Activated CD4-positive, alpha-beta T cell treated with anti-CD3 and anti-CD28 coated beads, Interleukin-2, amount 50 U/mL, for 24 hours (primary cell): Measurements from ENCODE around the gene UBE2F.
A peak's percentile ranks its signal among the peaks of the same experiment; 100 is the strongest.
"Not testable (repeated sequence)": the region's sequence is repeated elsewhere in the genome, so short reads cannot be mapped to it uniquely, and the experiment has no call there.

Source experiments
- DNase-seq, 2 donors: peaks; one replicate each; pipeline ENCODE4 v3.0.0-alpha.2; 2020; ENCODE audit warnings: low read depth in 1 of 2, low spot score in 1 of 2

UBE2F gene

GRCh38 chr2:238015705-238016104 is 48.9 kb downstream of the UBE2F start:
- no peak for DNase-seq

GRCh38 chr2:238016526-238016925 is 49.7 kb downstream of the UBE2F start:
- no peak for DNase-seq

GRCh38 chr2:238019962-238020361 is 53.1 kb downstream of the UBE2F start:
- DNase-seq, result no peak

DNA sequence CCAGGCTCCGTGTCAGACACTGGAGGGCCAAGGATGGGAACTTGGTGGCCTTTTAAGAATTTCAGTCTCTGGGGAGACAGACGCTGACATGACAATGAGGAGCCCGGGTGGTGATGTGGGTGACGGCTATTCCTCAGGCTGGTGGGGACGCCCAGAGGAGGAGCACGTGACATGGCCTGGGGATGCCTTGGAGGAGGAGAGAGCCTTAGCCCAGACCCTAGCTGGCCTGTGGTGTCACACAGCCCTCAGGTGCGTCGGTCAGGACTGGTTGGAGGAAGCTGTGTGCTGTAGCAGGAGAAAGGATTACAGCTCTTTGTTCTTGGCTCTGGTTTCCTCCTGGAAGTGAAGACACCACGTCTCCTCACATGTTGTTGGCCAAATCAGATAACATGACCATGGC is 54.0 kb downstream of the UBE2F start:
- DNase-seq, result no peak

DNA sequence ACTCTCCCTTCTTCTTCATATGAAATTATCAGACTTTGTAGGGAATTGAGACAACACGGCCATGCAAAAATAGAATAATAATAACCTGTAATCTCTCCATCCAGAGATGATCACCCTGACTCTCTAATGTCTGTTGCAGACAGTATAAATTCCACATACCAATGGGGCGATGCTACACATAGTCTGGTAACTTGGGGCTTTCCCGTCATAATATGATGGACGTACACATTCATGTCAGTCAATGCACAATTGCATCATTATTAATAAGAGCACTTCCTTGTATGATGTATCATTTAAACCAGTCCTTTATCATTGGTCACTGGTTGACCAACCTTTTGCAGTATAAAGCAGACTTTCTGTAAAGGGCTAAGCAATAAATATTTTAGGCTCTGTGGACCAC is 54.5 kb downstream of the UBE2F start:
- no peak for DNase-seq

DNA sequence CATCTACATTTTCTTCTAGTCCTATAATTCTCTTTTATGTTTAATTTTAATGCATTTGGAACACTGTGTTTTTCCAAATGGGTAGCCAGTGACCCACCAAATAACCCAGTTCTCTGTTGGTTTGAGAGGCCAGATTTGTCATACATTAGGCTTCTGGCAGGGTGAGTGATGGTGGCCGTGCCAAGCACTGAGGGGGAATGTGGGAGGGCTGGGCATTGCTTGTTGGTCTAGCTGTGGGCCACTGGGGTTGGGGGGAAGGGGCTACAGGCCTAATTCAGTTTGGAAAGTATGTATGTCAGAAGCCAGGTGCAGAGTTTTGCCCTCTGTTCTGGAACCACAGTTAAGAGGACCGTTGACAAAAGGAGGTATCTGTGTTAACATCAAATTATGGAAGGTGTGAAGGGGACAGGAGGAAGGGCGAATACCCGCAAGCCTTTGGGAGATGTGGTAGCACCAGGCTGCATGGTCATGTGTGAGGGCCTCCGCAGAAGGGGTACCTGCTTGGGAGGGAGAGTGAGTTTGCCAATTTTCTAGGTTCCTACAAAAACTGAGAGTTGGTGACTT is 55.9 kb downstream of the UBE2F start:
- DNase-seq, result no peak

DNA sequence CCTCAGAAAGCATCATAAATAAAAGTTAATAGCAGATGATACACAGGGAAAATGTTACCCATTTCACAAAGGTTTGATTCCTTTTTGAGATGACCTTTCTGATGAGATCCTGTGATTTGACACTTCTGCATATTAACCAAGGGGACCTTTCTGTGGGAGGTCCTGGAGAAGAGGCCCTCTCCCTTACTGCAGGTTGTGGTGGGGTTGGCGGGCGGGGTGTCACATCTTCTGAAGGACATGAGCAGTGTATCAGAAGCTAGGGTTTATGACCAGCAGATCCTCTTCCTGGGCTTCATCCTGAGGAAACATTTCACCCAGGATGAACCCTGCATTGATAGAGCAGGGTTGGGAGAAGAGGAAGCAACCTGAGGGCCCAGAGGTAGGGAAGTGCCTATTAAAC is 56.8 kb downstream of the UBE2F start:
- DNase-seq, result no peak

GRCh38 chr2:238024986-238025385 is 58.2 kb downstream of the UBE2F start:
- DNase-seq, result peak in 1 of 2 donors; percentile 33

DNA sequence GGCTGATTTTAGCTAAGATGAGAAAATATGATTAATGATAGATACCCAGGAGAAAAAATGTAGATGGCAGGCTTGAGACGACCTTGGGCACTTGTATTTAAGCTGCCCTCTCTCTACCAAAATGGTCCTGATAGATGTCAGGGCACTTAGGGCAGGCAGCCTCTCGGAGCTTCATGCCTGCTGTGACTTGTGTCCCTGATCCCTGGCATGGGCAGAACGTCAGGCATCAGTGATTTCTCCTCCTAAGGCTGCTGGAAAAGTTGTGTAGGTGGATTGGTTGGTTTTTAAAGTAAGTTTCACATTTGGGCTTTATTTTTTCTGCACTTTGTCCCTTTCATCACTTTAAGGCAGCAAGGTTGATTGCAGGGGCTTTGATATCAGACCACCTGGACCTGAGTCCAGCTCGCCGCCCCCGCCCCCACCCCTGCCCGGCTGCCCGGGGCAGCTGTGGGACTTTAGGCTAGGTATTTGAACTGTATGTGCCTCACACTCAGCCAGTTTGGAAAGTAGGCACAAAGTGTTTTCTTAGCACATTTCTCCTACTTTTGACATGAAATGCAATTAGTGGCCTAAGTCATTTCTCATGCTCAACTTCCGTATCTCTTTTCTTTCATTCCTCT is 59.0 kb downstream of the UBE2F start:
- DNase-seq, result no peak

DNA sequence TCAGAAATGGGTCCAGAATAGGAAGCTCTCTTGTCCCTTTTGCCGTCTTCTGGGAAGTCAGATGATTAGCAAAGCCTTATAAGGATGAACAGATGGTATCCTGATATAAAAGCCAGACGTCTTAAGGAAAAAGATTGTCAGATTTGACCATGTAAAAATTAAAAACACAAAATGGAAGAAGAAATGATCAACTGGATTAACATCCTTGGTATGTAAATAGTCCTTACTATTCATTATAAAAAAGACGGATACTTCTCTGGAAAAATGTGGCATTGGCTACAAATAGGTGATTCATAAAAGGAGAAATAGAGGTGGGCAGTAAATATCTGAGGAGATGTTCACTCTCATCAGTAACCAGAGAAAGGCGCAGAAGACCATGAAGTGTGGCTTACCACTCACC is 60.2 kb downstream of the UBE2F start:
- DNase-seq, result no peak

GRCh38 chr2:238027591-238028415 is 61.0 kb downstream of the UBE2F start:
- no peak for DNase-seq

DNA sequence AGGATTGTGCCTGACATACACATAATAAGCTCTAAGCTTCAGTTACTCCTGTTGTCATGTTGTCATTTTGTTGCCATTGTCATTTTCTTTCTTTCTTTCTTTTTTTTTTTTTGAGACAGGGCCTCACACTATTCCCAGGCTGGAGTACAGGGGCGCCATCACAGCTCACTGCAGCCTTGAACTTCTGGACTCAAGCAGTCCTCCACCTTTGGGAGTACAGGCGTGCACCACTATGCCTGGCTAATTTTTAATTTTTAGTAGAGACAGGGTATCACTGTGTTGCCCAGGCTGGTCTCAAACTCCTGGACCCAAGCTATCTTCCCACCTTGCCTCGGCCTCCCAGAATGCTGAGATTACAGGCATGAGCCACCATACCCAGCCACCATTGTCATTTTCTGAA is 63.0 kb downstream of the UBE2F start:
- DNase-seq, result no peak

DNA sequence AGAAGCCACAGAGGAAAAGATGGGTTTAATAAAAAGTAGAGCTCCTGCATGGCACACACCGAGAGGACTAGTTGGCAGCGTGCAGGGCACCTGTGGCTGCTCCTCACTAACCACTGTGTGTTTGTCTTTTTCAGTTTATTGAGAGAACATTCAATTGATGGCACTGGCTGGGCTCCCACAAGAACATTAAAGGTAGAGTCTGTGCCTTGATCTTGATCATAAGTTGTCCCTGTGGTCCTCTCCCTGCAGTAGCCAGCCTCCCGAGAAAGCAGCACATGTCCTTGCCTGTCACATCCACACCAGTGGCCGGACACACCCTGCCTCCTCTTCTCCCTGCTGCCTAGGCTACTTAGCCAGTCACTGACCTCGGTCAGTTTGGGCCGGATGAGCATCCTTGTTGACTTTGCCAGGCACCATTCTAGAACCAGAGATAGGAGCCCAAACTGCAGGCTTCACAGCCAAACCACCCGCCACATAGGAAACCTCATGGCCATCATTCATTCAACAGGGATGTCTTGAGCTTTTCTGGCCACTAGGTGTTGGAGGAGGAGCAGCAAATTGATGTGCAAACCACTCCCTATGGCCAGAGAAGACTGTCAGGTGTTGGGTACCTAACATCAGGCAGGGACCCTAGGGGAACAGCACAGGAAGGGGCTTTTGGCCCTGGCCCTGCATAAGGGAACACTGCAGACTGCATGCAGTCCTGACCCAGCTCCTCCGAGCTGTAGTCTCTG is 63.8 kb downstream of the UBE2F start:
- no peak for DNase-seq

DNA sequence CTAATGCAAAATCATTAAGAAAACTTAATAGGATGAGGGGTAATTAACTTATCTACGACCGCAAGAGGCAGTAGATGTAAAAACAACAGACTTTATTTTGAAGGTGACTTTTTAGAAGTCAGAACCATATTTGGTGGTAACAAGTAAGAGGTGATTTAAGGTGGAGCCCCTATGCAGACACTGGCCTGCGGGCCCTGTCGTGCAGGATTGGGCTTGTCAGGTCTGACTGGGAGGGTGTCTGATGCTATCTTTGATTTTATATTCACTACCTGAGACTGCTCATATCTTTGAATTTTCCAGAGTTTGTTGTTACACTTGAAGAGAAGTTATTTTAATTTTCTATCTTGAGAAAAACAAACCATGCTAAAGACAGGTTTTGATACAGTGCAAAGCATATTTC is 64.9 kb downstream of the UBE2F start:
- DNase-seq, result no peak

DNA sequence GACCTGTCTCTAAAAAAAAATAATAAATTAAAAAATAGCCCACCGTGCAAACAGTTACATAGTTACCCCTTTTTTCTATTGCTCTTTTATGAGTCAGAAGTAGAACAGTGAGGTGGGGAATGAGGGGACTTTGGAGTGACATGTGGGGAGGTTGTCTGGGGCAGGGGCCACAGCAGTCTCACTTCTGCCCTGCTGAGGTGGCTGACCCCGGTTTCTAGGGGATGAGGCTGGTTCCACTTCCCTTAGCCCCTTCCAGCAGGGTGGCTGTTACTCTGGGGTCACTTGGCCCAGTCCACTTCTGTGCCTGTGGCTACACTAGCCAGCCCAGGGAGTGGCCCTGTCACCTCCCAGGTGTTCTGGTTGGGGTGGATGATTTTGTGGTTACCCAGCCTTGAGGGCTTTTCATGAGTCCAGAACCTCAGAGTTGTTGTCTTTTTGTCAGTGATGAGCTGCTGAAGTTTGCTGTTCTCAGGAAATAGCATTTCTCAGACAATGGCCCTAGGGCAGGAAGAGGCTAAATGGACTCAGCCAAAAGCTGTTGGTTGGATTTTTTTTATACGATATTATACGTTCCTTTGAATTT is 66.0 kb downstream of the UBE2F start:
- no peak for DNase-seq

- not testable (repeated sequence) for DNase-seq
These were observed 67.2 kb downstream of the UBE2F start for GRCh38 chr2:238033991-238034390.

GRCh38 chr2:238038203-238038602 is 71.4 kb downstream of the UBE2F start:
- no peak for DNase-seq

DNA sequence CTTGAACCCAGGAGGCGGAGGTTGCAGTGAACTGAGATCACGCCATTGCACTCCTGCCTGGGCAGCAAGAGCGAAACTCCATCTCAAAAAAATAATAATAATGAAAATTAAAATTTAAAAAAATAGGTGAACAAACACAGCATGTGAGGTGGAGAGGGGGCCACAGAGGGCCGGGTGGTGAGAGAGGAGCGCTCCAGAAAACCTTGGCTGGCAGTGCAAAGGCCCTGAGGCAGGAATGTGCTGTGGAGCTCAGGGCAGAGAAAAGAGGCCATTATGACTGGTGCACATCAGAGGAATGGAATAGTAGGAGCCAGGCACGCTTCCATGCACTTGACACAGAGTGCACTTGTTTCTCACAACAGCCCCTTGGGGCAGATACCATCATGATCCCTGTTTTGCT is 72.3 kb downstream of the UBE2F start:
- DNase-seq, result no peak

GRCh38 chr2:238039985-238040384 is 73.2 kb downstream of the UBE2F start:
- DNase-seq, result no peak

- DNase-seq, result no peak
These were observed 74.1 kb downstream of the UBE2F start for GRCh38 chr2:238040918-238041317.

DNA sequence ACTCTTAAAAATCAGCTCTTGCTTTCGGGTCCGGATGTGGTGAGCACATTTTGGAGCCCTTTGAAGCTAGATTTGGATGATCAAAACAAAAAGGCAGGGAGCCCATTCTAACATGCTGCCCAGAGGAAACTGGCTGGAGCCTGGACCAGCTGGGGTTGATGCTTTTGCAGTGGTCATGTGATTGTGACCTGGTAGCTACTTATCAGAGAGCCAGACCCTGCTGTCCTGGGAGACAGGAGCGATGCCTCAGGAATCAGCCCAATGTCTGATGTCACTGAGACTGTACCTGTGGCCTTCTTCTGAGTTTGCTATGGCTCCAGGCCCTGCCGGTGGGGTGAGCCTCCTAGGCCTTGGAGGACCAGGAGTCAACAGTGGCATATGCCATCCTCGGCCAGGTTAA is 75.3 kb downstream of the UBE2F start:
- DNase-seq, result no peak
